Measurements from ENCODE around the gene FOXR1.

DNA sequence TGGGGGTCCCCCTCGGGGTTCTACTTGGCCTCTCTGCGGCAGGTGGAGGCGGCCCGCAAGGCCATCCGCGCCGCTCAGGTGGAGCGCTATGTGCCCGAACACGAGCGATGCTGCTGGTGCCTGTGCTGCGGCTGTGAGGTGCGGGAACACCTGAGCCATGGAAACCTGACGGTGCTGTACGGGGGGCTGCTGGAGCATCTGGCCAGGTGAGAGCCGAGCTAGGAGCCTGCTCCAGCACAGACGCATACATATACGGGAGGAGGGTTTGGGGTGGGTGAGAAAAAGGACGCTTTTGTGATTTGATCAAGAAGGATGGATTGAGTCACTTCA is 26.8 kb downstream of the FOXR1 start:
- TF ChIP-seq POLR2AphosphoS5 (IDR thresholded peaks at IDR 0.05; ENCODE audit: low read depth) = no peak
- TF ChIP-seq, protein P1, sequence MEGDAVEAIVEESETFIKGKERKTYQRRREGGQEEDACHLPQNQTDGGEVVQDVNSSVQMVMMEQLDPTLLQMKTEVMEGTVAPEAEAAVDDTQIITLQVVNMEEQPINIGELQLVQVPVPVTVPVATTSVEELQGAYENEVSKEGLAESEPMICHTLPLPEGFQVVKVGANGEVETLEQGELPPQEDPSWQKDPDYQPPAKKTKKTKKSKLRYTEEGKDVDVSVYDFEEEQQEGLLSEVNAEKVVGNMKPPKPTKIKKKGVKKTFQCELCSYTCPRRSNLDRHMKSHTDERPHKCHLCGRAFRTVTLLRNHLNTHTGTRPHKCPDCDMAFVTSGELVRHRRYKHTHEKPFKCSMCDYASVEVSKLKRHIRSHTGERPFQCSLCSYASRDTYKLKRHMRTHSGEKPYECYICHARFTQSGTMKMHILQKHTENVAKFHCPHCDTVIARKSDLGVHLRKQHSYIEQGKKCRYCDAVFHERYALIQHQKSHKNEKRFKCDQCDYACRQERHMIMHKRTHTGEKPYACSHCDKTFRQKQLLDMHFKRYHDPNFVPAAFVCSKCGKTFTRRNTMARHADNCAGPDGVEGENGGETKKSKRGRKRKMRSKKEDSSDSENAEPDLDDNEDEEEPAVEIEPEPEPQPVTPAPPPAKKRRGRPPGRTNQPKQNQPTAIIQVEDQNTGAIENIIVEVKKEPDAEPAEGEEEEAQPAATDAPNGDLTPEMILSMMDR (IDR thresholded peaks at IDR 0.05; ENCODE audit: insufficient read depth, low read length) = no peak
- no peak for TF ChIP-seq GABPA (IDR thresholded peaks at IDR 0.05; ENCODE audit: low read depth)
- TF ChIP-seq, protein P2, sequence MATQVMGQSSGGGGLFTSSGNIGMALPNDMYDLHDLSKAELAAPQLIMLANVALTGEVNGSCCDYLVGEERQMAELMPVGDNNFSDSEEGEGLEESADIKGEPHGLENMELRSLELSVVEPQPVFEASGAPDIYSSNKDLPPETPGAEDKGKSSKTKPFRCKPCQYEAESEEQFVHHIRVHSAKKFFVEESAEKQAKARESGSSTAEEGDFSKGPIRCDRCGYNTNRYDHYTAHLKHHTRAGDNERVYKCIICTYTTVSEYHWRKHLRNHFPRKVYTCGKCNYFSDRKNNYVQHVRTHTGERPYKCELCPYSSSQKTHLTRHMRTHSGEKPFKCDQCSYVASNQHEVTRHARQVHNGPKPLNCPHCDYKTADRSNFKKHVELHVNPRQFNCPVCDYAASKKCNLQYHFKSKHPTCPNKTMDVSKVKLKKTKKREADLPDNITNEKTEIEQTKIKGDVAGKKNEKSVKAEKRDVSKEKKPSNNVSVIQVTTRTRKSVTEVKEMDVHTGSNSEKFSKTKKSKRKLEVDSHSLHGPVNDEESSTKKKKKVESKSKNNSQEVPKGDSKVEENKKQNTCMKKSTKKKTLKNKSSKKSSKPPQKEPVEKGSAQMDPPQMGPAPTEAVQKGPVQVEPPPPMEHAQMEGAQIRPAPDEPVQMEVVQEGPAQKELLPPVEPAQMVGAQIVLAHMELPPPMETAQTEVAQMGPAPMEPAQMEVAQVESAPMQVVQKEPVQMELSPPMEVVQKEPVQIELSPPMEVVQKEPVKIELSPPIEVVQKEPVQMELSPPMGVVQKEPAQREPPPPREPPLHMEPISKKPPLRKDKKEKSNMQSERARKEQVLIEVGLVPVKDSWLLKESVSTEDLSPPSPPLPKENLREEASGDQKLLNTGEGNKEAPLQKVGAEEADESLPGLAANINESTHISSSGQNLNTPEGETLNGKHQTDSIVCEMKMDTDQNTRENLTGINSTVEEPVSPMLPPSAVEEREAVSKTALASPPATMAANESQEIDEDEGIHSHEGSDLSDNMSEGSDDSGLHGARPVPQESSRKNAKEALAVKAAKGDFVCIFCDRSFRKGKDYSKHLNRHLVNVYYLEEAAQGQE (IDR thresholded peaks at IDR 0.05; ENCODE audit: insufficient replicate concordance, low read depth) = no peak
- no peak for TF ChIP-seq SPI1 (IDR thresholded peaks at IDR 0.05; ENCODE audit: borderline replicate concordance, low read depth)

Measured in HL-60 (cell line).